ENCODE data around the gene BRINP3.

Gene BRINP3

GRCh38 chr1:190066011-190066410 is 411.7 kb downstream of the BRINP3 start:
- Histone ChIP-seq H3K79me1 (ENCODE audit: low read length) (no peaks in the 10 kb centered on the region), H3K9ac (ENCODE audit: low read length) (no peak overlapping the region), H3K23ac (ENCODE audit: low read length) (no peak overlapping the region), H3K4me1 (ENCODE audit: control insufficient read depth in 1 of 2, insufficient read depth in 2 of 2, low read length in 2 of 2) (no peaks in the 10 kb centered on the region), H3K36me3 (ENCODE audit: control insufficient read depth in 1 of 2, insufficient read depth in 2 of 2, low read length in 2 of 2) (no peaks in the 10 kb centered on the region), H3K79me2 (ENCODE audit: control insufficient read depth, insufficient read depth, low read length, poor library complexity) (no peaks in the 10 kb centered on the region), H2BK5ac (ENCODE audit: low read depth, low read length, poor library complexity) (no peak overlapping the region), H4K12ac (ENCODE audit: low read depth, low read length) (no peak overlapping the region), H4K91ac (ENCODE audit: low read depth, low read length) (no peak overlapping the region), H3K14ac (ENCODE audit: low read length) (no peak overlapping the region), H3K4me2 (ENCODE audit: low read length) (no peak overlapping the region), H3K4me3 (ENCODE audit: low read depth, low read length) (no peak overlapping the region), H3K27me3 (ENCODE audit: insufficient read depth, low read length) (no peaks in the 10 kb centered on the region), H2BK120ac (ENCODE audit: insufficient read depth, low read length, poor library complexity) (no peak overlapping the region), H3K27ac (ENCODE audit: low read depth, low read length) (no peak overlapping the region), H2AK5ac (ENCODE audit: low read length) (no peak overlapping the region), H2AFZ (ENCODE audit: insufficient read depth, low read length, poor library complexity) (no peak overlapping the region), H2BK12ac (ENCODE audit: low read length) (no peak overlapping the region), H3K18ac (ENCODE audit: low read length) (no peak overlapping the region), H3K4ac (ENCODE audit: low read depth, low read length) (no peak overlapping the region), H3K9me3 (ENCODE audit: insufficient read depth, low read depth, low read length) (no peaks in the 10 kb centered on the region), H4K8ac (ENCODE audit: low read depth, low read length) (no peak overlapping the region)
- no CpG with 5 or more reads among the region's 2 CpGs for WGBS (ENCODE audit: extremely low coverage, insufficient coverage, insufficient read length)
- no peak for DNase-seq

- no peaks in the 10 kb centered on the region for H3K79me1 ChIP-seq (ENCODE audit: low read length)
- H3K79me2 ChIP-seq (ENCODE audit: control insufficient read depth, insufficient read depth, low read length, poor library complexity): no peaks in the 10 kb centered on the region
- no peak overlapping the region for H2BK5ac ChIP-seq (ENCODE audit: low read depth, low read length, poor library complexity)
- no peak overlapping the region for H3K23ac ChIP-seq (ENCODE audit: low read length)
- no peak overlapping the region for H4K12ac ChIP-seq (ENCODE audit: low read depth, low read length)
- H2BK120ac ChIP-seq (ENCODE audit: insufficient read depth, low read length, poor library complexity): no peak overlapping the region
- no peaks in the 10 kb centered on the region for H3K4me1 ChIP-seq (ENCODE audit: control insufficient read depth in 1 of 2, insufficient read depth in 2 of 2, low read length in 2 of 2)
- H4K91ac ChIP-seq (ENCODE audit: low read depth, low read length): no peak overlapping the region
- H3K4me3 ChIP-seq (ENCODE audit: low read depth, low read length): no peak overlapping the region
- no peak overlapping the region for H4K8ac ChIP-seq (ENCODE audit: low read depth, low read length)
- no peak overlapping the region for H3K9ac ChIP-seq (ENCODE audit: low read length)
- no peak overlapping the region for H3K4ac ChIP-seq (ENCODE audit: low read depth, low read length)
- H2AK5ac ChIP-seq (ENCODE audit: low read length): no peak overlapping the region
- peak in 1 of 2 donors; percentile 7 for DNase-seq
- H3K18ac ChIP-seq (ENCODE audit: low read length): no peak overlapping the region
- no peak overlapping the region for H2BK12ac ChIP-seq (ENCODE audit: low read length)
- H3K4me2 ChIP-seq (ENCODE audit: low read length): no peak overlapping the region
- no peak overlapping the region for H3K27ac ChIP-seq (ENCODE audit: low read depth, low read length)
- WGBS (ENCODE audit: extremely low coverage, insufficient coverage, insufficient read length): no CpG with 5 or more reads among the region's 1 CpG
- H3K36me3 ChIP-seq (ENCODE audit: control insufficient read depth in 1 of 2, insufficient read depth in 2 of 2, low read length in 2 of 2): no peaks in the 10 kb centered on the region
- no peak overlapping the region for H3K14ac ChIP-seq (ENCODE audit: low read length)
- H2AFZ ChIP-seq (ENCODE audit: insufficient read depth, low read length, poor library complexity): no peak overlapping the region
- no peaks in the 10 kb centered on the region for H3K27me3 ChIP-seq (ENCODE audit: insufficient read depth, low read length)
- no peaks in the 10 kb centered on the region for H3K9me3 ChIP-seq (ENCODE audit: insufficient read depth, low read depth, low read length)
Observed at GRCh38 chr1:190049314-190049713, 428.4 kb downstream of the BRINP3 start.

Measured in trophoblast cell (in vitro differentiated cells and primary cell).